Measurements from ENCODE around the gene ERF.

Gene ERF

GRCh38 chr19:42245231-42245630, 9.7 kb downstream of the ERF start:
- Histone ChIP-seq H3K4me2 (ENCODE audit: low read length) (peak overlapping the region; percentile 89), H3K27ac (ENCODE audit: low read depth, low read length) (peak overlapping the region; percentile 73), H3K36me3 (ENCODE audit: control insufficient read depth, low read length) (peaks cover 34% of the 10 kb centered on the region), H4K20me1 (ENCODE audit: control insufficient read depth, insufficient read depth, low read depth, low read length) (no peaks in the 10 kb centered on the region), H3K4me1 (ENCODE audit: control insufficient read depth, low read length) (peaks cover 23% of the 10 kb centered on the region), H3K27me3 (ENCODE audit: control insufficient read depth, low read length) (no peaks in the 10 kb centered on the region), H3K9me3 (ENCODE audit: control insufficient read depth, insufficient read depth, low read length) (no peaks in the 10 kb centered on the region), H3K9me2 (replicated peaks; ENCODE audit: control insufficient read depth, low read length) (no peaks in the 10 kb centered on the region), H3K79me2 (ENCODE audit: control insufficient read depth, low read length) (peaks cover 40% of the 10 kb centered on the region), H3F3A (ENCODE audit: control insufficient read depth, insufficient read depth) (peaks cover 22% of the 10 kb centered on the region), H3K4me3 (ENCODE audit: low read length) (peak overlapping the region; percentile 88)
- TF ChIP-seq CTCF (IDR thresholded peaks at IDR 0.05; ENCODE audit: low read depth, low read length, poor library complexity, severe bottlenecking) (no peak), EZH2phosphoT487 (IDR thresholded peaks at IDR 0.05; ENCODE audit: borderline replicate concordance, low read length) (no peak)

GRCh38 chr19:42244347-42245220, 10.3 kb downstream of the ERF start:
- Histone ChIP-seq H3F3A (ENCODE audit: control insufficient read depth, insufficient read depth) (peaks cover 22% of the 10 kb centered on the region), H3K27ac (ENCODE audit: low read depth, low read length) (peak overlapping the region; percentile 73), H3K79me2 (ENCODE audit: control insufficient read depth, low read length) (peaks cover 40% of the 10 kb centered on the region), H3K36me3 (ENCODE audit: control insufficient read depth, low read length) (peaks cover 34% of the 10 kb centered on the region), H3K4me2 (ENCODE audit: low read length) (peak overlapping the region; percentile 89), H3K27me3 (ENCODE audit: control insufficient read depth, low read length) (no peaks in the 10 kb centered on the region), H3K4me1 (ENCODE audit: control insufficient read depth, low read length) (peaks cover 30% of the 10 kb centered on the region), H3K9me2 (replicated peaks; ENCODE audit: control insufficient read depth, low read length) (no peaks in the 10 kb centered on the region), H3K9me3 (ENCODE audit: control insufficient read depth, insufficient read depth, low read length) (no peaks in the 10 kb centered on the region), H4K20me1 (ENCODE audit: control insufficient read depth, insufficient read depth, low read depth, low read length) (no peaks in the 10 kb centered on the region), H3K4me3 (ENCODE audit: low read length) (peak overlapping the region; percentile 88)
- TF ChIP-seq EZH2phosphoT487 (IDR thresholded peaks at IDR 0.05; ENCODE audit: borderline replicate concordance, low read length) (no peak), CTCF (IDR thresholded peaks at IDR 0.05; ENCODE audit: low read depth, low read length, poor library complexity, severe bottlenecking) (peak; percentile 81)

DNA sequence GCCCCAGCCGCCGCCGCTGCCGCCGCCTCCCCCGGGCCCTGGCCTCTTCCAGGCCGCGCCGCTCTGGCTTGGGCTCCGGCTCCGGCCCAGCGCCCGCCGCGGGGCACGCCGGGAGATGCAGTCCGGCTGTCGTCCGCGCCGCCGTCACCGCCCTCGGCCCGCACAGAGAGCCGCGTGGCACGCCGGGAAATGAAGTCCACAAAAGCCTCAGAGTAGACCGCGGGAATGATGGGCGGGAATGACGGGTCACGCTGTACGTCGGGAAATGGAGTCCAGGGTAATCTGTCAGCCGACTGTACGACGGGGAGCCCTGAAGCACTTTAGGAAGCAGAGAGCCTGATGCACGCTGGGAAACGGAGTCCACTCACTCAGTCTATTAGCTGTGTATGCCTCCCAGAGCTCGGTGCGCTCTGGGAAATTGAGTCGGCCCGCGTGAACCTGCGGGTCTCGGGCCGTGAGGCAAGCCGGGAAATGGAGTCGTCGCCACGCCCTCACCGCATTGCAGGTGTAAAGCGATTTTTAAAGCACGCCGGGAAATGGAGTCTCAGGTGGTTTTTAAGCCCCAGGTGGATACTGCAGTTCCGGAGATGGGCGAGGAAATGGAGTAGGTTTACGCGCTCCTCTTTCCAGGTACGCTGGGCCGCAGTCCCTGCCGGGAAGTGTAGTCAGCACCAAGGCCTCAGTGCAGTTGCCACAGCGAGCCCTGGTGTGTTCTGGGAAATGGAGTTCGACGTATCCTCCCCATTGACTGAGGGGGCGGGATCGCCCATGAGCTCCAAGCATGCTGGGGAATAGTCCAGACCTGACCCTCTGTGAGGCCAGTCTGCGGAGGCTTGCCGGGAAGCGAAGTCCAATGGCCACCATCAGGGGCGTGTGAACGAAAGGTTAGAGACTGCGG, 12.2 kb downstream of the ERF start, which contains the start of gene GSK3A:
GSK3A (minus strand) TSS at position 91 of the 898 bp plus-strand sequence. CDS start 137 bp downstream, outside the sequence.
- H3K4me2 ChIP-seq (ENCODE audit: low read length) = peak within 1 kb of the TSS; percentile 89
- H3K27ac ChIP-seq (ENCODE audit: low read depth, low read length) = peak within 1 kb of the TSS; percentile 73
- no peaks in the 10 kb centered on the region for H3K9me2 ChIP-seq (replicated peaks; ENCODE audit: control insufficient read depth, low read length)
- peaks cover 34% of the 10 kb centered on the region for H3K4me1 ChIP-seq (ENCODE audit: control insufficient read depth, low read length)
- no peaks in the 10 kb centered on the region for H3K9me3 ChIP-seq (ENCODE audit: control insufficient read depth, insufficient read depth, low read length)
- H3F3A ChIP-seq (ENCODE audit: control insufficient read depth, insufficient read depth) = peaks cover 22% of the 10 kb centered on the region
- H3K27me3 ChIP-seq (ENCODE audit: control insufficient read depth, low read length) = no peaks in the 10 kb centered on the region
- H3K4me3 ChIP-seq (ENCODE audit: low read length) = peak within 1 kb of the TSS; percentile 88
- TF ChIP-seq EZH2phosphoT487 (IDR thresholded peaks at IDR 0.05; ENCODE audit: borderline replicate concordance, low read length) (no peak), CTCF (IDR thresholded peaks at IDR 0.05; ENCODE audit: low read depth, low read length, poor library complexity, severe bottlenecking) (no peak)
- H4K20me1 ChIP-seq (ENCODE audit: control insufficient read depth, insufficient read depth, low read depth, low read length) = no peaks in the 10 kb centered on the region
- H3K36me3 ChIP-seq (ENCODE audit: control insufficient read depth, low read length) = peaks cover 33% of the 10 kb centered on the region
- peaks cover 52% of the 10 kb centered on the region for H3K79me2 ChIP-seq (ENCODE audit: control insufficient read depth, low read length)

Data from DOHH2 (cell line).